Endothelial cell (in vitro differentiated cells): ENCODE results near the gene CHRNG. TPM values are rescaled to one million over a fixed set of nuclear protein-coding genes. Genes with fewer than 3 reads are reported as not detected.
A peak's percentile ranks its signal among the peaks of the same experiment; 100 is the strongest.

Source experiments
- DNase-seq: peaks from one replicate; pipeline ENCODE4 v3.0.0; 2021; ENCODE audit warnings: low spot score
- H3K27ac Mint-ChIP-seq: one replicate; pipeline ENCODE4 v1.8.0; 2021; ENCODE audit warnings: mixed read lengths, inconsistent platforms; ENCODE audit not compliant: unreplicated experiment
- H3K27me3 Mint-ChIP-seq: one replicate; pipeline ENCODE4 v1.8.0; 2021; ENCODE audit warnings: mild to moderate bottlenecking, moderate library complexity, mixed read lengths, inconsistent platforms; ENCODE audit not compliant: unreplicated experiment
- H3K36me3 Mint-ChIP-seq: one replicate; pipeline ENCODE4 v1.8.0; 2021; ENCODE audit warnings: mild to moderate bottlenecking, low read depth, mixed read lengths, inconsistent platforms; ENCODE audit not compliant: unreplicated experiment
- H3K4me1 Mint-ChIP-seq: one replicate; pipeline ENCODE4 v1.8.0; 2021; ENCODE audit warnings: mild to moderate bottlenecking, mixed read lengths, inconsistent platforms; ENCODE audit not compliant: unreplicated experiment
- H3K4me3 Mint-ChIP-seq: one replicate; pipeline ENCODE4 v1.8.0; 2021; ENCODE audit warnings: mild to moderate bottlenecking, mixed read lengths, inconsistent platforms; ENCODE audit not compliant: unreplicated experiment
- H3K9me3 Mint-ChIP-seq: one replicate; pipeline ENCODE4 v1.8.0; 2021; ENCODE audit warnings: mixed read lengths, inconsistent platforms; ENCODE audit not compliant: unreplicated experiment
- total RNA-seq: library from RNA; stranded (reverse); fragmentation: NEBNext Ultra II Directional; extraction: Animal tissue kit (Norgen Biotek cat#: 25700); gene quantifications from one replicate; pipeline ENCODE4 v1.2.1, GENCODE V29; 2021; ENCODE audit not compliant: unreplicated experiment
- TF ChIP-seq, protein P1 (sequence below): fragments of 200-600 bp; sonication (generic); IDR thresholded peaks from one replicate; pipeline ENCODE4 v1.5.0; 2021; ENCODE audit warnings: antibody characterized with exemption; ENCODE audit not compliant: unreplicated experiment

CHRNG gene
- total RNA-seq, 1 donor from 2014 or later = not detected

DNA sequence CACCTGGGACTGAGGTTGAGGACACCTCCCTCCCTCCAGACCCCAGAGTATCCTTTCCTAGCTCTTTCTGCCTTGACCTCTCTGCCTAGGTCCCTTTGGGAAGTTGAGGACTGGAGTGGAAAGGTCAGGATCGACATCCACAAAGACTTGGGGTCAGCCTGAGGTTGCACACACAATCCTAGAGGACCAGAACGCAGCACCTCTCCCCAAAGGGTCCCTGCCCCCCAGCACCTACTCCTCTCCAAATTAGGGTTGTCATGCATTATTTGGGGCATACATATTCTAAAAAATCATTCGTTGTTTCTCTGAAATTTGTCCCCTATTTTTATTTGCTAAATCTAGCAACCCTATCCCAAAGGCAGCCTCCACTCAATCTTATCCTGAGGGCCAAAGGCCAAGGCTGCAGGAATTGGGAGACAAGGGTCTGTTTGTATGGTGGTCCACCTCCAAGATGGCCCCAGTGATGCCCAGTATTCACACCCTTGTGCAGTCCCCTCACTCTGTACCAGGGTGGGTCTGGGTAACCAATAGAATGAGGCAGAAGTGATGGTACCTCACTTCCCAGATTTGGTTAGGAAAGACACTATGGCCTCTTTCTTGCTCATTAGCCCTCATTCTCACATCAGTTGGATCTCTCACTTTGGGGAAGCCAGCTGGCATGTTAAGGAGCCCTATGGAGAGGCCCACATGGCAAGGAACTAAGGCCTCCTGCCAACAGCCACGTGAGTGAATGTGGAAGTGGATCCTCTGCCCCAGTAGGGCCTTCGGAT, 3.5 kb upstream of the CHRNG start:
- peaks cover 5% of the 10 kb centered on the region for H3K4me1 Mint-ChIP-seq
- H3K27ac Mint-ChIP-seq = no peak overlapping the region
- TF ChIP-seq, protein P1, sequence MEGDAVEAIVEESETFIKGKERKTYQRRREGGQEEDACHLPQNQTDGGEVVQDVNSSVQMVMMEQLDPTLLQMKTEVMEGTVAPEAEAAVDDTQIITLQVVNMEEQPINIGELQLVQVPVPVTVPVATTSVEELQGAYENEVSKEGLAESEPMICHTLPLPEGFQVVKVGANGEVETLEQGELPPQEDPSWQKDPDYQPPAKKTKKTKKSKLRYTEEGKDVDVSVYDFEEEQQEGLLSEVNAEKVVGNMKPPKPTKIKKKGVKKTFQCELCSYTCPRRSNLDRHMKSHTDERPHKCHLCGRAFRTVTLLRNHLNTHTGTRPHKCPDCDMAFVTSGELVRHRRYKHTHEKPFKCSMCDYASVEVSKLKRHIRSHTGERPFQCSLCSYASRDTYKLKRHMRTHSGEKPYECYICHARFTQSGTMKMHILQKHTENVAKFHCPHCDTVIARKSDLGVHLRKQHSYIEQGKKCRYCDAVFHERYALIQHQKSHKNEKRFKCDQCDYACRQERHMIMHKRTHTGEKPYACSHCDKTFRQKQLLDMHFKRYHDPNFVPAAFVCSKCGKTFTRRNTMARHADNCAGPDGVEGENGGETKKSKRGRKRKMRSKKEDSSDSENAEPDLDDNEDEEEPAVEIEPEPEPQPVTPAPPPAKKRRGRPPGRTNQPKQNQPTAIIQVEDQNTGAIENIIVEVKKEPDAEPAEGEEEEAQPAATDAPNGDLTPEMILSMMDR = no peak
- DNase-seq = no peak
- peaks cover 3% of the 10 kb centered on the region for H3K9me3 Mint-ChIP-seq
- peaks cover 4% of the 10 kb centered on the region for H3K36me3 Mint-ChIP-seq
- H3K4me3 Mint-ChIP-seq = no peak overlapping the region
- H3K27me3 Mint-ChIP-seq = peaks cover 7% of the 10 kb centered on the region

DNA sequence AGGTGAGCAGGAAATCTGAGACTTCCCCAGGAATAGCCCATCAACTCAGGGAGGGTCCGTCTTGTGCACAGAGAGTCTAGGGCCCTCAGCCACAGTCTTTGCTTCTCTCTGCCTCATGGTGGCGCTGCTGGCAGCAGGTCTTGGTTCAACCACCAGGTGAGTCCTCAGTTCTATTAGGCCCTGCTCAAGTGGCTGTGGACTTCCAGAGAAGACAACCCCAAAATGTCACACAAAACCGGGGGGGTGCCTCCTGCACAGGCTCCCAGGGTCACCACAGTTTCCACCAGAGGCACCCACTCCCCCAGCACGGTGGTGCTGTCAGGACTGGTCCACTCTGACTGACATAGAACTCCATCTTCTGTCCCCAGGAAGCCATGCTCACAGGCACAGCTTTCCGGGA, 2.4 kb upstream of the CHRNG start:
- Mint-ChIP-seq H3K4me1 (peaks cover 5% of the 10 kb centered on the region), H3K4me3 (no peak overlapping the region), H3K27me3 (peaks cover 7% of the 10 kb centered on the region), H3K27ac (no peak overlapping the region), H3K36me3 (peaks cover 4% of the 10 kb centered on the region), H3K9me3 (peaks cover 3% of the 10 kb centered on the region)
- peak; percentile 40 for DNase-seq
- TF ChIP-seq, protein P1 = peak; percentile 53

DNA sequence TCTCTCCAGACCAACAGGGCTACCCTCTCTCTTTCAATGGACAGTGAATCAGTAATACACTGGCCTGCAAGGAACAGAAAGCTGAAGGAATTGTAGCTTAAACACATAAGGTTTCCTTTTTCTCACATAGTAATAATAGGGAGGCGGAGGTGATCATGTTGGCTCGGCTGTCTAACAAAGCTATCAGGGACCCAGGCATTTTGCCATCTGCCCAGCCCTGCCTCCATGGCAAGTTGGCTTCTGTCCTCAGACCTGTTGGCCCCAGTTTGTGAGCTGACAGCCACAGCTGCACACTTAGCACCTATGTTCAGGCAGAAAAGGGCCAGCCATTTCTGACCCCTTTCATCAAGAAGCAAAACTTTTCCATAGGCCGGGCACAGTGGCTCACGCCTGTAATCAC, 2.0 kb upstream of the CHRNG start:
- H3K4me3 Mint-ChIP-seq = no peak overlapping the region
- H3K9me3 Mint-ChIP-seq = peaks cover 3% of the 10 kb centered on the region
- H3K36me3 Mint-ChIP-seq = peaks cover 4% of the 10 kb centered on the region
- no peak for DNase-seq
- peaks cover 5% of the 10 kb centered on the region for H3K4me1 Mint-ChIP-seq
- TF ChIP-seq, protein P1 = no peak
- H3K27ac Mint-ChIP-seq = no peak overlapping the region
- H3K27me3 Mint-ChIP-seq = peaks cover 7% of the 10 kb centered on the region

DNA sequence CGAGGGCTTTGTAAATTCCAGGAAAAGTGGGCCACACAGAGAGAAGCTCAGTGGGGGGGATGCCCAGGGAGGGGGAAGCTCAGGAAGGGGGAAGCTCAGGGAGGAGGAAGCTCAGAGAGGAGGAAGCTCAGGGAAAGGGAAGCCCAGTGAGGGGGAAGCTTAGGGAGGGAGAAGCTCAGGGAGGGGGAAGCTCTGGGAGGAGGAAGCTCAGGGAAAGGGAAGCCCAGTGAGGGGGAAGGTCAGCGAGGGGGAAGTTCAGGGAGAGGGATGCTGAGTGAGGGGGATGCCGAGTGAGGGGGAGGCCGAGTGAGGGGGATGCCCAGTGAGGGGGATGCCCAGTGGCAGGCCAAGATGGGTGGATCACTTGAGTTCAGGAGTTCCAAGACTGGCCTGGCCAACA, 821 bp upstream of the CHRNG start:
- no peak overlapping the region for H3K4me3 Mint-ChIP-seq
- no peak for DNase-seq

More for the DNA sequence above, 821 bp upstream of the CHRNG start:
- H3K27ac Mint-ChIP-seq = no peak overlapping the region
- TF ChIP-seq, protein P1 = no peak
- H3K9me3 Mint-ChIP-seq = peaks cover 3% of the 10 kb centered on the region
- H3K4me1 Mint-ChIP-seq = peaks cover 5% of the 10 kb centered on the region
- peaks cover 7% of the 10 kb centered on the region for H3K27me3 Mint-ChIP-seq
- peaks cover 5% of the 10 kb centered on the region for H3K36me3 Mint-ChIP-seq
